GM20431 (cell line): ENCODE measurements around the gene ADAM33.

Experiments used
- in situ Hi-C: fragments of 300-500 bp; cut with MseI, MboI; formaldehyde crosslinking; loops from one replicate; pipeline ENCODE4 v1.15.0; 2020; ENCODE audit warnings: low sequenced_read_pairs; ENCODE audit not compliant: unreplicated experiment

ADAM33 gene

GRCh38 chr20:3670511-3670910 is 11.3 kb downstream of the ADAM33 start:
- in situ Hi-C loops = no loop called here

- in situ Hi-C loops = no loop called here
Observed at GRCh38 chr20:3669710-3670367, 12.0 kb downstream of the ADAM33 start.

- in situ Hi-C loops = no loop called here
Observed at GRCh38 chr20:3667434-3668037, 14.3 kb downstream of the ADAM33 start.

GRCh38 chr20:3663858-3664257 is 18.0 kb downstream of the ADAM33 start:
- in situ Hi-C loops = no loop called here

- in situ Hi-C loops = no loop called here
Observed at GRCh38 chr20:3663031-3663701, 18.6 kb downstream of the ADAM33 start, which contains the start of gene GFRA4. TSS of gene GFRA4 (minus strand) at chr20:3663399. CDS start at chr20:3663399, 0 bp downstream.

GRCh38 chr20:3661814-3662665 is 19.8 kb downstream of the ADAM33 start:
- in situ Hi-C loops = no loop called here

GRCh38 chr20:3661060-3661813 is 20.6 kb downstream of the ADAM33 start:
- in situ Hi-C loops = no loop called here

GRCh38 chr20:3660262-3661059 is 21.3 kb downstream of the ADAM33 start:
- in situ Hi-C loops = no loop called here

GRCh38 chr20:3659492-3660261 is 22.1 kb downstream of the ADAM33 start:
- in situ Hi-C loops = no loop called here

- in situ Hi-C loops = no loop called here
Observed at GRCh38 chr20:3658716-3659491, 22.9 kb downstream of the ADAM33 start.

GRCh38 chr20:3658019-3658715 is 23.6 kb downstream of the ADAM33 start:
- in situ Hi-C loops = no loop called here

- in situ Hi-C loops = no loop called here
Observed at GRCh38 chr20:3655131-3655405, 26.7 kb downstream of the ADAM33 start.

- in situ Hi-C loops = no loop called here
Observed at GRCh38 chr20:3654326-3655130, 27.3 kb downstream of the ADAM33 start.

- in situ Hi-C loops = no loop called here
Observed at GRCh38 chr20:3653921-3654320, 27.9 kb downstream of the ADAM33 start.

- in situ Hi-C loops = no loop called here
Observed at GRCh38 chr20:3652676-3653596, 28.9 kb downstream of the ADAM33 start.
